ENCODE data around the gene CRTC1. TPM values are rescaled to one million over a fixed set of nuclear protein-coding genes. Genes with fewer than 3 reads are reported as not detected.
A peak's percentile ranks its signal among the peaks of the same experiment; 100 is the strongest.

Gene CRTC1
- total RNA-seq = 0.79 and 1.3 TPM in 2 replicates

GRCh38 chr19:18683109-18683957 is at the start of gene CRTC1:
Gene CRTC1 (plus strand): TSS chr19:18683680. CDS start chr19:18683703, 23 bp downstream.
- Histone ChIP-seq H3K4me3 (ENCODE audit: low read depth, low read length) (peak within 1 kb of the TSS; percentile 48), H3K27me3 (ENCODE audit: control insufficient read depth, insufficient read depth, low read length) (no peaks in the 10 kb centered on the region), H3K36me3 (ENCODE audit: control insufficient read depth, insufficient read depth, low read length) (no peaks in the 10 kb centered on the region)
- DNase-seq (ENCODE audit: low read depth) (peak; percentile 50), FAIRE-seq (no peak)
- no peak for TF ChIP-seq CTCF (IDR thresholded peaks at IDR 0.05; ENCODE audit: insufficient read depth, low read length, severe bottlenecking)

GRCh38 chr19:18634612-18635297 is 48.7 kb upstream of the CRTC1 start:
- H3K27me3 ChIP-seq (ENCODE audit: control insufficient read depth, insufficient read depth, low read length) = no peaks in the 10 kb centered on the region
- TF ChIP-seq CTCF (IDR thresholded peaks at IDR 0.05; ENCODE audit: insufficient read depth, low read length, severe bottlenecking) = no peak
- FAIRE-seq = peak; percentile 77
- H3K36me3 ChIP-seq (ENCODE audit: control insufficient read depth, insufficient read depth, low read length) = no peaks in the 10 kb centered on the region
- no peak overlapping the region for H3K4me3 ChIP-seq (ENCODE audit: low read depth, low read length)
- peak; percentile 37 for DNase-seq (ENCODE audit: low read depth)

GRCh38 chr19:18635831-18636182 is 47.7 kb upstream of the CRTC1 start:
- no peaks in the 10 kb centered on the region for H3K27me3 ChIP-seq (ENCODE audit: control insufficient read depth, insufficient read depth, low read length)
- no peak for FAIRE-seq
- H3K4me3 ChIP-seq (ENCODE audit: low read depth, low read length) = no peak overlapping the region

GRCh38 chr19:18636183-18636968 is 47.1 kb upstream of the CRTC1 start:
- FAIRE-seq (no peak), DNase-seq (ENCODE audit: low read depth) (peak; percentile 89)
- no peak for TF ChIP-seq CTCF (IDR thresholded peaks at IDR 0.05; ENCODE audit: insufficient read depth, low read length, severe bottlenecking)
- Histone ChIP-seq H3K4me3 (ENCODE audit: low read depth, low read length) (peak overlapping the region; percentile 80), H3K27me3 (ENCODE audit: control insufficient read depth, insufficient read depth, low read length) (no peaks in the 10 kb centered on the region), H3K36me3 (ENCODE audit: control insufficient read depth, insufficient read depth, low read length) (no peaks in the 10 kb centered on the region)

More at GRCh38 chr19:18635831-18636182, 47.7 kb upstream of the CRTC1 start:
- H3K36me3 ChIP-seq (ENCODE audit: control insufficient read depth, insufficient read depth, low read length) = no peaks in the 10 kb centered on the region
- DNase-seq (ENCODE audit: low read depth) = no peak
- TF ChIP-seq CTCF (IDR thresholded peaks at IDR 0.05; ENCODE audit: insufficient read depth, low read length, severe bottlenecking) = no peak

GRCh38 chr19:18636969-18637629 is 46.4 kb upstream of the CRTC1 start, which contains the start of gene KLHL26:
Gene KLHL26 (plus strand): TSS chr19:18637028. CDS start chr19:18637055, 27 bp downstream.
- no peak for DNase-seq (ENCODE audit: low read depth)
- TF ChIP-seq CTCF (IDR thresholded peaks at IDR 0.05; ENCODE audit: insufficient read depth, low read length, severe bottlenecking) = no peak

More at GRCh38 chr19:18636969-18637629, 46.4 kb upstream of the CRTC1 start, which contains the start of gene KLHL26:
- Histone ChIP-seq H3K27me3 (ENCODE audit: control insufficient read depth, insufficient read depth, low read length) (no peaks in the 10 kb centered on the region), H3K4me3 (ENCODE audit: low read depth, low read length) (peak within 1 kb of the TSS; percentile 80), H3K36me3 (ENCODE audit: control insufficient read depth, insufficient read depth, low read length) (no peaks in the 10 kb centered on the region)
- no peak for FAIRE-seq
